Ectodermal cell (in vitro differentiated cells): ENCODE measurements around the gene SSMEM1.

Experiments
- H3K27ac ChIP-seq: 2 replicates; pipeline ENCODE4 v1.7.0; 2013; ENCODE audit warnings: mild to moderate bottlenecking, low read depth, low read length; ENCODE audit not compliant: insufficient read depth, poor library complexity, severe bottlenecking
- H3K27me3 ChIP-seq: 2 replicates; pipeline ENCODE4 v1.7.0; 2013; ENCODE audit warnings: mild to moderate bottlenecking, low read length; ENCODE audit not compliant: insufficient read depth, control insufficient read depth, poor library complexity, severe bottlenecking
- H3K36me3 ChIP-seq: one replicate; pipeline ENCODE4 v1.7.0; 2013; ENCODE audit warnings: low read length; ENCODE audit not compliant: control insufficient read depth, insufficient read depth
- H3K4me1 ChIP-seq: one replicate; pipeline ENCODE4 v1.7.0; 2013; ENCODE audit warnings: low read length; ENCODE audit not compliant: control insufficient read depth, insufficient read depth
- H3K4me3 ChIP-seq: 2 replicates; pipeline ENCODE4 v1.7.0; 2013; ENCODE audit warnings: low read depth, low read length, control low read depth; ENCODE audit not compliant: insufficient read depth
- H3K9me3 ChIP-seq: 2 replicates; pipeline ENCODE4 v1.7.0; 2013; ENCODE audit warnings: mild to moderate bottlenecking, low read length, moderate library complexity; ENCODE audit not compliant: control insufficient read depth
- WGBS, 2 experiments: methylation state at CpG; one replicate each; pipeline ENCODE4 v1.1.7; 2013; ENCODE audit warnings: missing lambda C conversion rate in 2 of 2; 5-methylcytosine and 5-hydroxymethylcytosine counted together

SSMEM1 gene

GRCh38 chr7:130208516-130208915 lies 856 bp downstream of the SSMEM1 start:
- WGBS, 2 experiments: 86 to 90% methylated on average over 2 of the region's 2 CpGs
- no peak overlapping the region for H3K4me3 ChIP-seq
- H3K9me3 ChIP-seq: no peaks in the 10 kb centered on the region
- H3K27me3 ChIP-seq: no peaks in the 10 kb centered on the region
- H3K4me1 ChIP-seq: no peaks in the 10 kb centered on the region
- no peak overlapping the region for H3K27ac ChIP-seq
- no peaks in the 10 kb centered on the region for H3K36me3 ChIP-seq

DNA sequence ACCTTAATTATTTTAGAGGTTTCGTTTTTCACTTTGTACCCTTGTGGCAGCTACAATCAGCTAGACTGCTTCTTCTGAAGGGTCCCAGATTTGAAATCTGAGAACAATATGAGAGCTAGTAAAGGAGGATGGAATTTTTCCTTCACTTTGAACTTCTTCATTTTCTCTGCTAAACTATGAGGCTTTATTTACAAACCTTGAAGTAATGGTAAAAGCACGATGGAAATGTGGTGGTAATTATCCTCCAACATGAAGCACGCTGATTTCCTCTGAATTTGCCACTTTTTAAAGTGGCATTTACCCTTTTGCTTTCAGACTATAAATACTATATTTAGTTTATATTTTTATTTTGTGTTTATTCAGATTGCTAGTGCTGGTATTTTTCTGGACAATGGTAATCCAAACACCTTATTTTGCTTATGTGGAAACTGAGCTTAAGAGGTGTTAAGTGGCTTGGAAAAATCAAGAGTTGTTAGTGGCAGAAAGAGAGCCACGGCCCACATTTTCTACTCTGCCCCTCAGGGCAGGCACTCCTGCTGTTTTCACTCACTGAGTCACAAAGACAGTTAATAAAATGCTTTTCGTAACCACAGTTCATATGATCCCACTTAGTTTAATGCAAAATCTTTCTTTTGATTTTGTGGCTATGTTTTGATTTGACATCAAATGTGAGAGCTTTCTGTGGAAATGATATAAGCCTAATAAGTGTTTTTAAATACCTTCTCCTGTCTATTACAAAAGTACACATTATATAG lies 2.7 kb downstream of the SSMEM1 start:
- no peaks in the 10 kb centered on the region for H3K27me3 ChIP-seq
- no peaks in the 10 kb centered on the region for H3K9me3 ChIP-seq
- H3K27ac ChIP-seq: no peak overlapping the region
- no peaks in the 10 kb centered on the region for H3K36me3 ChIP-seq
- no peaks in the 10 kb centered on the region for H3K4me1 ChIP-seq
- 56 to 64% methylated on average over 2 to 5 of the region's 5 CpGs for WGBS, 2 experiments
- no peak overlapping the region for H3K4me3 ChIP-seq

- Histone ChIP-seq H3K36me3 (no peaks in the 10 kb centered on the region), H3K4me3 (no peak overlapping the region), H3K27ac (no peak overlapping the region), H3K4me1 (no peaks in the 10 kb centered on the region), H3K9me3 (no peaks in the 10 kb centered on the region), H3K27me3 (no peaks in the 10 kb centered on the region)
- 92 to 100% methylated on average over 1 of the region's 1 CpG for WGBS, 2 experiments
Measured at GRCh38 chr7:130213828-130214227, 6.2 kb downstream of the SSMEM1 start.

GRCh38 chr7:130216025-130216424 lies 8.4 kb downstream of the SSMEM1 start:
- no peaks in the 10 kb centered on the region for H3K4me1 ChIP-seq
- no peaks in the 10 kb centered on the region for H3K27me3 ChIP-seq
- H3K9me3 ChIP-seq: no peaks in the 10 kb centered on the region
- H3K4me3 ChIP-seq: no peak overlapping the region
- no peak overlapping the region for H3K27ac ChIP-seq
- WGBS, 2 experiments: 95 to 98% methylated on average over 9 of the region's 9 CpGs
- no peaks in the 10 kb centered on the region for H3K36me3 ChIP-seq

- H3K36me3 ChIP-seq: no peaks in the 10 kb centered on the region
- H3K4me1 ChIP-seq: no peaks in the 10 kb centered on the region
- H3K27ac ChIP-seq: no peak overlapping the region
- 88 to 89% methylated on average over 1 of the region's 1 CpG for WGBS, 2 experiments
- no peaks in the 10 kb centered on the region for H3K27me3 ChIP-seq
- H3K9me3 ChIP-seq: no peaks in the 10 kb centered on the region
- H3K4me3 ChIP-seq: no peak overlapping the region
Measured at GRCh38 chr7:130216750-130217149, 9.1 kb downstream of the SSMEM1 start.

- Histone ChIP-seq H3K4me3 (no peak overlapping the region), H3K4me1 (no peaks in the 10 kb centered on the region), H3K9me3 (no peaks in the 10 kb centered on the region), H3K27ac (no peak overlapping the region), H3K36me3 (no peaks in the 10 kb centered on the region), H3K27me3 (no peaks in the 10 kb centered on the region)
- WGBS, 2 experiments: 92 to 97% methylated on average over 5 of the region's 5 CpGs
Measured at GRCh38 chr7:130218806-130219620, 11.4 kb downstream of the SSMEM1 start.

GRCh38 chr7:130219871-130220270 lies 12.2 kb downstream of the SSMEM1 start:
- no peaks in the 10 kb centered on the region for H3K36me3 ChIP-seq
- no peaks in the 10 kb centered on the region for H3K9me3 ChIP-seq
- no peaks in the 10 kb centered on the region for H3K4me1 ChIP-seq
- no peak overlapping the region for H3K27ac ChIP-seq
- 93 to 94% methylated on average over 9 of the region's 9 CpGs for WGBS, 2 experiments
- no peaks in the 10 kb centered on the region for H3K27me3 ChIP-seq
- H3K4me3 ChIP-seq: no peak overlapping the region

DNA sequence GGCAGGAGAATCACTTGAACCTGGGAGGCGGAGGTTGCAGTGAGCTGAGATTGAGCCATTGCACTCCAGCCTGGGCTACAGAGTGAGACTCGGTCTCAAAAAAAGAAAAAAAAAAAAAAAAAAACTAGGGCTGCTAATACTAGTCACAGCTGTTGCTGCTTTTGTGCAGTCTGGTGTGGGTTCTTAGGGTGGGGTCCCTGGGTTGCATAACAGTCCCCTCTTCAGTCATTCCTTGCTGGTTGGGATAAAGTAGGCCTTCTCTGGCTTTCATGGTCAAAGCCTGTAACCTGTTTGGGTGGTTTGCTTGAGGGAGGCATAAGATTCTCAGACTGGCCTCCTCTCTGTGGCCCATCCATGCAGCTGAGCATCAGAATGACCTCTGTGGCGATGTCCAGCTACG lies 14.1 kb downstream of the SSMEM1 start:
- H3K4me3 ChIP-seq: no peak overlapping the region
- no peaks in the 10 kb centered on the region for H3K36me3 ChIP-seq
- WGBS, 2 experiments: 93 to 96% methylated on average over 4 of the region's 4 CpGs
- no peaks in the 10 kb centered on the region for H3K4me1 ChIP-seq
- no peaks in the 10 kb centered on the region for H3K9me3 ChIP-seq
- H3K27me3 ChIP-seq: no peaks in the 10 kb centered on the region
- H3K27ac ChIP-seq: no peak overlapping the region

GRCh38 chr7:130223646-130224045 lies 16.0 kb downstream of the SSMEM1 start:
- no peaks in the 10 kb centered on the region for H3K36me3 ChIP-seq
- peaks cover 3% of the 10 kb centered on the region for H3K4me1 ChIP-seq
- H3K27ac ChIP-seq: no peak overlapping the region
- H3K9me3 ChIP-seq: no peaks in the 10 kb centered on the region
- H3K27me3 ChIP-seq: no peaks in the 10 kb centered on the region
- H3K4me3 ChIP-seq: no peak overlapping the region
- WGBS, 2 experiments: 89 to 100% methylated on average over 1 of the region's 1 CpG

GRCh38 chr7:130224210-130224609 lies 16.6 kb downstream of the SSMEM1 start:
- no peak overlapping the region for H3K27ac ChIP-seq
- H3K4me1 ChIP-seq: peaks cover 5% of the 10 kb centered on the region
- no peaks in the 10 kb centered on the region for H3K27me3 ChIP-seq
- H3K36me3 ChIP-seq: no peaks in the 10 kb centered on the region
- 97% methylated on average over 4 to 5 of the region's 5 CpGs for WGBS, 2 experiments
- no peaks in the 10 kb centered on the region for H3K9me3 ChIP-seq
- H3K4me3 ChIP-seq: no peak overlapping the region
